Neural cell (in vitro differentiated cells): Measurements from ENCODE around the gene GCK. TPM values are rescaled to one million over a fixed set of nuclear protein-coding genes. Genes with fewer than 3 reads are reported as not detected.

ENCODE experiments used
- H2AFZ ChIP-seq: fragments of 200-600, 300-800 bp; sonication (generic), shearing (Covaris generic); 2 replicates; pipeline ENCODE4 v1.6.0; 2014; ENCODE audit warnings: low read depth, mild to moderate bottlenecking, antibody characterized with exemption, low read length, moderate library complexity
- H3F3A ChIP-seq: fragments of 200-600 bp; shearing (Covaris generic); 2 replicates; pipeline ENCODE4 v1.6.1; 2016; ENCODE audit warnings: mild to moderate bottlenecking, moderate library complexity, mixed read lengths, antibody characterized with exemption, low read length; ENCODE audit not compliant: insufficient read depth, poor library complexity, severe bottlenecking
- H3K27ac ChIP-seq: fragments of 200-600, 300-800 bp; sonication (generic), shearing (Covaris generic); 2 replicates; pipeline ENCODE4 v1.5.1; 2014; ENCODE audit warnings: mild to moderate bottlenecking, low read length, moderate library complexity
- H3K27me3 ChIP-seq: fragments of 300-800, 200-600 bp; sonication (generic), shearing (Covaris generic); 2 replicates; pipeline ENCODE4 v1.6.0; 2014; ENCODE audit warnings: mild to moderate bottlenecking, low read depth, low read length, moderate library complexity; ENCODE audit not compliant: insufficient read depth
- H3K36me3 ChIP-seq: fragments of 300-800, 200-600 bp; sonication (generic), shearing (Covaris generic); 2 replicates; pipeline ENCODE4 v1.5.1; 2014; ENCODE audit warnings: mild to moderate bottlenecking, antibody characterized with exemption, low read length, moderate library complexity; ENCODE audit not compliant: insufficient read depth
- H3K4me2 ChIP-seq: fragments of 300-800, 200-600 bp; sonication (generic), shearing (Covaris generic); 2 replicates; pipeline ENCODE4 v1.6.0; 2014; ENCODE audit warnings: mild to moderate bottlenecking, low read length
- H3K4me3 ChIP-seq: fragments of 300-800, 200-600 bp; sonication (generic), shearing (Covaris generic); 2 replicates; pipeline ENCODE4 v1.5.1; 2014; ENCODE audit warnings: mild to moderate bottlenecking, low read length, moderate library complexity
- H3K79me2 ChIP-seq: fragments of 200-600 bp; shearing (Covaris generic); replicated peaks from 2 replicates; pipeline ENCODE4 v1.6.0; 2014; ENCODE audit warnings: mild to moderate bottlenecking, low read length, moderate library complexity; ENCODE audit not compliant: insufficient read depth
- H3K9ac ChIP-seq: fragments of 300-800, 200-600 bp; sonication (generic), shearing (Covaris generic); 2 replicates; pipeline ENCODE4 v1.6.1; 2016; ENCODE audit warnings: mild to moderate bottlenecking, low read length, mixed read lengths
- H3K9me2 ChIP-seq: fragments of 200-600 bp; shearing (Covaris generic); 2 replicates; pipeline ENCODE4 v1.6.1; 2016; ENCODE audit warnings: mild to moderate bottlenecking, low read length, mixed read lengths; ENCODE audit not compliant: insufficient read depth
- H3K9me3 ChIP-seq: fragments of 200-600, 300-800 bp; sonication (generic), shearing (Covaris generic); 2 replicates; pipeline ENCODE4 v1.6.1; 2016; ENCODE audit warnings: mild to moderate bottlenecking, mixed run types, low read length, moderate library complexity, mixed read lengths
- H4K20me1 ChIP-seq: fragments of 200-600 bp; shearing (Covaris generic); 2 replicates; pipeline ENCODE4 v1.6.1; 2016; ENCODE audit warnings: mild to moderate bottlenecking, mixed run types; ENCODE audit not compliant: insufficient read depth
- EP300 ChIP-seq: fragments of 450-650 bp; conservative IDR thresholded peaks from 2 replicates; pipeline ENCODE4 v1.6.1; 2014; ENCODE audit warnings: antibody characterized with exemption, mild to moderate bottlenecking, moderate library complexity; ENCODE audit not compliant: poor library complexity, severe bottlenecking
- EZH2 ChIP-seq: fragments of 200-600, 300-800 bp; shearing (Covaris generic), sonication (generic); IDR thresholded peaks from 2 replicates; pipeline ENCODE4 v1.6.1; 2014; ENCODE audit warnings: antibody characterized with exemption, low read length, borderline replicate concordance, mild to moderate bottlenecking; ENCODE audit not compliant: insufficient read depth, poor library complexity, severe bottlenecking
- MXI1 ChIP-seq: fragments of 450-650 bp; conservative IDR thresholded peaks from 2 replicates; pipeline ENCODE4 v1.6.1; 2014; ENCODE audit warnings: antibody characterized with exemption, mild to moderate bottlenecking; ENCODE audit not compliant: poor library complexity, severe bottlenecking
- POLR2AphosphoS5 ChIP-seq: IDR thresholded peaks from 2 replicates; pipeline ENCODE4 v1.6.1; 2012
- RAD21 ChIP-seq: fragments of 450-650 bp; conservative IDR thresholded peaks from 2 replicates; pipeline ENCODE4 v1.6.1; 2014; ENCODE audit warnings: antibody characterized with exemption, mild to moderate bottlenecking, moderate library complexity
- REST ChIP-seq: IDR thresholded peaks from 2 replicates; pipeline ENCODE4 v1.6.1; 2012; ENCODE audit warnings: borderline replicate concordance
- SMC3 ChIP-seq: fragments of 450-650 bp; conservative IDR thresholded peaks from 2 replicates; pipeline ENCODE4 v1.6.1; 2014; ENCODE audit warnings: antibody characterized with exemption, mild to moderate bottlenecking, moderate library complexity; ENCODE audit not compliant: poor library complexity
- TAF1 ChIP-seq: IDR thresholded peaks from 2 replicates; pipeline ENCODE4 v1.6.1; 2012; ENCODE audit warnings: low read depth
- polyA plus RNA-seq: library from polyadenylated mRNA; depleted of rRNA; stranded (reverse); fragments of >200 nt; gene quantifications from 2 replicates; pipeline ENCODE4 v1.2.3, GENCODE V29; 2014

GCK gene
- polyA plus RNA-seq, 1 donor from 2014 or later, result 7.4 TPM

DNA sequence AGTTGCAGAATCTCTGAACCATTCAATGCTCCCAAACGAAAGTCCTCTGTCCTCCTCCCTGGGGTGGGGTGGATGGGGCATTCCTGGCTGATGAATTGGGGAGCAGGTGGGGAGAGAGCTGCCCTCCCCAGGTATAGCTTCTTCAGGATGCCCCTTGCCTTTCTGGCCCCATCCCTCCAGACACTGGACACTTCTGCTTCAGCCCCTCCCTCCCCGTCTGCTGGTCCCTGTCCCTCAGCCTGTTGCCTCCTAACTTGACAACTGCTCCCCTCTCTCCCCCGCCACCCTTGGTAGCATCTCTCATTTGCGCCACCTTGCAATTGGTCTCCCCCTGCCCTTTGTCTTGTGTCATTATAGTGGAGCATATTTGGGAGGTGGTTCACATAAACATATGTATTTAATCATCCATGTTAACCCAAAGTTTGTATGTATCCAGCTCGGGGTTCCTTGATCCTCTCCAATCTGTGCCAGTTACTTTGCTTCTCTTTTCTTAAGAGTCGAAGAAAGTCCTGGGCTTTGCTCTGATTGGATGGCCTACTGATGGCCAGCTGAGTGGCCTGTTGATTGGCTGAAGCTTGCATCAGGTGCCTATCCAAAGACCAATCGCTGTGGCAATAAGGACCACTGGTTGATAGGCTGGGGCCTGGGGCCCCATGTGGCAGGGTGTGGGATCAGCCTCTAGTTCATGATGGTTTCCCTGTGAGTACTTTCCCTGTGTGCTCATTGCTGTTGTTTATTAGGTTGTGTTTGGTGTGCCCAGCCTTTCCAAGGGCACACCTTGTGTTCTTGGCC lies 4.0 kb upstream of the GCK start:
- Histone ChIP-seq H3K4me2 (no peak overlapping the region), H3K9ac (no peak overlapping the region), H3K4me3 (no peak overlapping the region), H3K9me2 (no peaks in the 10 kb centered on the region), H3F3A (no peaks in the 10 kb centered on the region), H4K20me1 (no peaks in the 10 kb centered on the region), H3K79me2 (no peaks in the 10 kb centered on the region), H3K9me3 (no peaks in the 10 kb centered on the region), H3K36me3 (no peaks in the 10 kb centered on the region), H3K27ac (no peak overlapping the region), H2AFZ (no peak overlapping the region), H3K27me3 (no peaks in the 10 kb centered on the region)
- no peak for TF ChIP-seq MXI1

DNA sequence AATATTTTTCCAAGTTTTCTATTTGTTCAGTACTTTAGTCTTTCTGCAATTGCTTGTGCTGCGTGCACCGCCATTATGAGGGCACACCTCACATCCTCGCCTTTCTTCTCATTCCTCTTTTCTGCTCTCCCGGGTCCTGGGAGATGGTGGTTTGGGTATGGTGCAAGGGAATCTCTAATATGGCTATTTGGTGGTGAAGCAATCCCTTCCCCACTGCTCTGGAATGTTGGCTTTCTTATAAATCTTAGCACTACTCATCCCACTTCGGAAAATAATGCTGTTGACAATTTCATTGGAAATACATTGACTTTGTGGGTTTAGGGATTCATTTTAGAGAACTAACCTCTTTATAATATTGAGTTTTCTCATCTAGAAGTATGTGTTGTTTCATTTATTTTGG lies 1.9 kb upstream of the GCK start:
- no peaks in the 10 kb centered on the region for H3F3A ChIP-seq
- H3K27me3 ChIP-seq, result no peaks in the 10 kb centered on the region
- no peak overlapping the region for H3K4me2 ChIP-seq
- H3K9me2 ChIP-seq, result no peaks in the 10 kb centered on the region
- H3K36me3 ChIP-seq, result no peaks in the 10 kb centered on the region
- TF ChIP-seq EZH2 (no peak), SMC3 (no peak), POLR2AphosphoS5 (no peak), EP300 (no peak), TAF1 (no peak), REST (no peak)
- H3K9ac ChIP-seq, result no peak overlapping the region
- no peak overlapping the region for H3K4me3 ChIP-seq
- H3K27ac ChIP-seq, result no peak overlapping the region
- no peak overlapping the region for H2AFZ ChIP-seq
- no peaks in the 10 kb centered on the region for H3K79me2 ChIP-seq
- no peaks in the 10 kb centered on the region for H4K20me1 ChIP-seq
- H3K9me3 ChIP-seq, result no peaks in the 10 kb centered on the region

DNA sequence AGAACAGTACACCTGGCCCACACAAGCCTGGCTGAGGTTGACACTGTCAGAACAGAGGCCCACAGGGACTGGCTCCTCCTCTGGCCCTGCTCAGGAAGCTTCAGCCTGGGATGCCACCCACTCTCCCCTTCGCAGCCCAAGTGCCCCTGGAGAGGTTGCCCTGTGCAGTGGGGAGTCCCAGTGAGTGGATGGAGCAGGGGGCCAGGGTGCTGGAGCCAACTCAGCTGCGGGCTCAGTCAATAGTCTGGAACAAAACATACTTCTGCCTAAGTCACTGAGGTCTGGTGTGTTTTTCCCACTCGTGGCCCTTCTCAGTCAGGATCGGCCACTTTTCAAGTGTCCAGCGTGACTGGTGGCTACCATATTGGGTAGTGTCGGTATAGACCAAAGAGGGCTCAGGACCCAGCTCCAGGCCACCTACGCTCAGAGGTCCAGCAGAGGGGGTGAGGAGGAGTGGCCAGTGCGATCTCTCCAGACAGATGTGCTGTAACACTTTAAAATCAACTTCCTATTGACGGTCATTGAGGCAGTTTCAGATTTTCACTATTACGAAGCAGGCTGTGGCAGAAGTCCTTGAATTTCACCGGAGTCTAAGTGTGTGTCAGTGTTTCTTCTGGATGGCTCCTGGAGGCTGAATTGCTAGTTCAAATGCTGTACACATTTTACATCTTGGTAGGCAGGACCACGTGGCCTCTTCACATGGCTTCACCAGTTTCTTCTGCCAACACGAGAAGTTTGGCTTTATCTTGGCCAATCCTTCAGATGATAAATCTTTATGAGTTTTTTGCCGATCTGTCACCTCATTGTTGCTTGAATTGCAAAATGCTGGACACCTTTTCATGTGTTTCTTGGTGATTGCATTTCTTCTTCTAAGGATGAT lies 994 bp upstream of the GCK start:
- no peaks in the 10 kb centered on the region for H3F3A ChIP-seq
- H3K9me3 ChIP-seq, result no peaks in the 10 kb centered on the region
- H3K27me3 ChIP-seq, result no peaks in the 10 kb centered on the region
- H3K79me2 ChIP-seq, result no peaks in the 10 kb centered on the region
- H3K4me3 ChIP-seq, result peak overlapping the region; percentile 44
- no peaks in the 10 kb centered on the region for H3K36me3 ChIP-seq
- H4K20me1 ChIP-seq, result no peaks in the 10 kb centered on the region
- TF ChIP-seq SMC3, result no peak
- no peak for TF ChIP-seq RAD21
- no peak for TF ChIP-seq EP300
- TF ChIP-seq REST, result no peak
- TF ChIP-seq POLR2AphosphoS5, result no peak
- no peak overlapping the region for H2AFZ ChIP-seq
- H3K27ac ChIP-seq, result peak overlapping the region; percentile 81
- H3K9ac ChIP-seq, result peak overlapping the region; percentile 44
- H3K9me2 ChIP-seq, result no peaks in the 10 kb centered on the region
- no peak overlapping the region for H3K4me2 ChIP-seq
